ENCODE results near the gene PLCD1.

The PLCD1 gene

GRCh38 chr3:37968199-37968598 is 61.2 kb downstream of the PLCD1 start:
- H3K27ac ChIP-seq (ENCODE audit: low read length): no peak overlapping the region
- no peak overlapping the region for H2AFZ ChIP-seq (ENCODE audit: low read depth, low read length)
- no peak for TF ChIP-seq CTCF (IDR thresholded peaks at IDR 0.05; ENCODE audit: low read depth, low read length)
- no peak for TF ChIP-seq EZH2phosphoT487 (IDR thresholded peaks at IDR 0.05; ENCODE audit: low read depth)
- H3K27me3 ChIP-seq (ENCODE audit: low read depth, low read length): peaks cover 6% of the 10 kb centered on the region; the same call in 1 of the 2 replicates
- H3K79me2 ChIP-seq (ENCODE audit: low read length): no peaks in the 10 kb centered on the region
- H3K4me3 ChIP-seq (ENCODE audit: low read length): no peak overlapping the region
- H3K4me1 ChIP-seq (ENCODE audit: low read length): no peaks in the 10 kb centered on the region
- H3K36me3 ChIP-seq (replicated peaks; ENCODE audit: low read depth, low read length): no peaks in the 10 kb centered on the region
- H3K9me3 ChIP-seq (ENCODE audit: insufficient read depth, low read length): no peaks in the 10 kb centered on the region
- no peak overlapping the region for H3K9ac ChIP-seq (ENCODE audit: low read length)
- H3K4me2 ChIP-seq (ENCODE audit: low read length): no peak overlapping the region
- H4K20me1 ChIP-seq (ENCODE audit: insufficient read depth, low read length): no peaks in the 10 kb centered on the region

- Histone ChIP-seq H4K20me1 (ENCODE audit: insufficient read depth, low read length) (no peaks in the 10 kb centered on the region), H3K79me2 (ENCODE audit: low read length) (no peaks in the 10 kb centered on the region), H3K27me3 (ENCODE audit: low read depth, low read length) (peaks cover 6% of the 10 kb centered on the region; the same call in 1 of the 2 replicates), H3K36me3 (replicated peaks; ENCODE audit: low read depth, low read length) (no peaks in the 10 kb centered on the region), H3K27ac (ENCODE audit: low read length) (no peak overlapping the region), H2AFZ (ENCODE audit: low read depth, low read length) (peak overlapping the region; percentile 64; the same call in 1 of the 2 replicates), H3K9me3 (ENCODE audit: insufficient read depth, low read length) (no peaks in the 10 kb centered on the region), H3K4me2 (ENCODE audit: low read length) (peak overlapping the region; percentile 37), H3K9ac (ENCODE audit: low read length) (no peak overlapping the region), H3K4me1 (ENCODE audit: low read length) (no peaks in the 10 kb centered on the region), H3K4me3 (ENCODE audit: low read length) (no peak overlapping the region)
- TF ChIP-seq CTCF (IDR thresholded peaks at IDR 0.05; ENCODE audit: low read depth, low read length) (peak; percentile 91), EZH2phosphoT487 (IDR thresholded peaks at IDR 0.05; ENCODE audit: low read depth) (no peak)
These were observed 62.1 kb downstream of the PLCD1 start for GRCh38 chr3:37967260-37967881.

- H3K4me1 ChIP-seq (ENCODE audit: low read length): no peaks in the 10 kb centered on the region
- no peak overlapping the region for H3K9ac ChIP-seq (ENCODE audit: low read length)
- H3K4me2 ChIP-seq (ENCODE audit: low read length): no peak overlapping the region
- H4K20me1 ChIP-seq (ENCODE audit: insufficient read depth, low read length): no peaks in the 10 kb centered on the region
- no peak overlapping the region for H3K4me3 ChIP-seq (ENCODE audit: low read length)
- H3K27ac ChIP-seq (ENCODE audit: low read length): no peak overlapping the region
- TF ChIP-seq CTCF (IDR thresholded peaks at IDR 0.05; ENCODE audit: low read depth, low read length) (no peak), EZH2phosphoT487 (IDR thresholded peaks at IDR 0.05; ENCODE audit: low read depth) (no peak)
- no peaks in the 10 kb centered on the region for H3K79me2 ChIP-seq (ENCODE audit: low read length)
- no peaks in the 10 kb centered on the region for H3K9me3 ChIP-seq (ENCODE audit: insufficient read depth, low read length)
- no peaks in the 10 kb centered on the region for H3K36me3 ChIP-seq (replicated peaks; ENCODE audit: low read depth, low read length)
- peaks cover 6% of the 10 kb centered on the region; the same call in 1 of the 2 replicates for H3K27me3 ChIP-seq (ENCODE audit: low read depth, low read length)
- H2AFZ ChIP-seq (ENCODE audit: low read depth, low read length): no peak overlapping the region
These were observed 64.7 kb downstream of the PLCD1 start for GRCh38 chr3:37964716-37965115.

- Histone ChIP-seq H3K4me2 (ENCODE audit: low read length) (no peak overlapping the region), H3K36me3 (replicated peaks; ENCODE audit: low read depth, low read length) (no peaks in the 10 kb centered on the region), H2AFZ (ENCODE audit: low read depth, low read length) (no peak overlapping the region), H3K9ac (ENCODE audit: low read length) (no peak overlapping the region), H3K79me2 (ENCODE audit: low read length) (no peaks in the 10 kb centered on the region), H3K4me3 (ENCODE audit: low read length) (no peak overlapping the region), H3K4me1 (ENCODE audit: low read length) (no peaks in the 10 kb centered on the region), H3K27me3 (ENCODE audit: low read depth, low read length) (peaks cover 6% of the 10 kb centered on the region; the same call in 1 of the 2 replicates), H3K9me3 (ENCODE audit: insufficient read depth, low read length) (no peaks in the 10 kb centered on the region), H4K20me1 (ENCODE audit: insufficient read depth, low read length) (no peaks in the 10 kb centered on the region), H3K27ac (ENCODE audit: low read length) (no peak overlapping the region)
- TF ChIP-seq CTCF (IDR thresholded peaks at IDR 0.05; ENCODE audit: low read depth, low read length) (no peak), EZH2phosphoT487 (IDR thresholded peaks at IDR 0.05; ENCODE audit: low read depth) (no peak)
These were observed 65.3 kb downstream of the PLCD1 start for GRCh38 chr3:37964146-37964545.

Measured in OCI-LY3 (cell line).